ENCODE results near the gene NMU. TPM values are rescaled to one million over a fixed set of nuclear protein-coding genes. Genes with fewer than 3 reads are reported as not detected.
A peak's percentile ranks its signal among the peaks of the same experiment; 100 is the strongest.

Gene NMU
- total and polyA plus RNA-seq, 9 of the 15 experiments (the other 6 are each of a cell fraction or from before 2014, with no cell fraction given), result 73.8 to 846 (median 599) TPM

DNA sequence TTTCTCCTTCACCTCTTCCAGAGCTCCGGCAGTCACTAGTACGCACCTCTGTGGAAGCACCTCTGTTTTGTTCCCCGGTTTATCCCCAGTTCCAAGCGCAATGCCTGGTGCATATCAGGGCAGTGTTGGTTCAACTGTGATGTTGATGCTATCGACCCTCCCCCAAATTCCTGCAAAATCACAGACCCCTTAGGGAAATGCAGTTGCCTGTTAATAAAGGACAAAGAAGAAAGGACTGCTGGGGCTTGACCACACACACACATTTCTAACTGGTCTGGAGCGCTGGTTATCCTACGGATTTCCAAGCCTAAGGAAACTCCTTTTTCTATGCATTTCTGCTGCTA is 530 bp upstream of the NMU start:
- FAIRE-seq (no peak), ATAC-seq (peak; percentile 7), DNase-seq (ENCODE audit: extremely low read depth in 1 of 4, low spot score in 3 of 4) (peak in 1 of 4 experiments; percentile 52)
- Histone ChIP-seq H3K9me1 (ENCODE audit: control insufficient read depth, insufficient read depth, low read length) (no peaks in the 10 kb centered on the region), H2AFZ (ENCODE audit: low read depth, low read length) (peak overlapping the region; percentile 83), H3K9ac (ENCODE audit: insufficient read depth in 1 of 2, low read depth in 2 of 2, low read length in 2 of 2) (peak overlapping the region; percentile 79 to 96), H3K4me1 (replicated peaks in 1 of 2; ENCODE audit: control insufficient read depth in 2 of 2, insufficient read depth in 2 of 2, low read length in 2 of 2) (peaks cover 12 to 20% of the 10 kb centered on the region in 2 experiments), H3K27ac (ENCODE audit: extremely low read depth, low read depth, low read length) (peak overlapping the region; percentile 96), H3K36me3 (ENCODE audit: control insufficient read depth, insufficient read depth, low read length) (peaks cover 22% of the 10 kb centered on the region; the same call in 2 of the 3 replicates), H4K20me1 (replicated peaks; ENCODE audit: control insufficient read depth, insufficient read depth, low read length) (no peaks in the 10 kb centered on the region), H3K27me3 (ENCODE audit: control insufficient read depth in 2 of 2, insufficient read depth in 2 of 2, low read length in 2 of 2) (no peaks in the 10 kb centered on the region), H3K4me3 (peak overlapping the region; percentile 90), H3K4me2 (ENCODE audit: insufficient read depth, low read length) (peak overlapping the region; percentile 94), H3K9me3 (replicated peaks; ENCODE audit: control insufficient read depth, insufficient read depth, low read depth, low read length) (no peaks in the 10 kb centered on the region), H3K79me2 (ENCODE audit: control insufficient read depth, insufficient read depth, low read length) (peaks cover 55% of the 10 kb centered on the region)
- 10% methylated on average over 7 of the region's 7 CpGs for WGBS (ENCODE audit: insufficient coverage, low coverage, missing lambda C conversion rate)
- intact Hi-C loops (cut with micrococcal nuclease), result loop anchor here (5.0 to 10.0 kb wide), 3 partner anchors 89 to 292 kb away; partner anchors contain the start of genes CLOCK and SRD5A3
- no TSS peak for BruUV-seq (replicated peaks)
- POLR2A ChIA-PET, result interaction anchor here (0.7 to 1.7 kb wide), 4 partner anchors 20 to 198 kb away, joined by 3 to 4 read pairs (median 4); no protein-coding TSS in a partner anchor
- in situ Hi-C loops (cut with MboI), result no loop called here
- CTCF ChIA-PET (ENCODE audit: low intra/inter-chr PET ratio), result interaction anchor here (0.7 kb wide), 1 partner anchor 22 kb away, joined by 4 read pairs; no protein-coding TSS in a partner anchor
- TF ChIP-seq NFYB (IDR thresholded peaks at IDR 0.05; ENCODE audit: extremely low read depth, insufficient read length) (no peak), CUX1 (CRISPR knock-in tag; IDR thresholded peaks at IDR 0.05) (no peak), ESRRA (IDR thresholded peaks at IDR 0.05; ENCODE audit: borderline replicate concordance, low read depth) (no peak), L3MBTL2 (IDR thresholded peaks at IDR 0.05) (0 out of 2 replicates have a peak, but pooled peaks have one; percentile 2), CHD7 (IDR thresholded peaks at IDR 0.05; ENCODE audit: low read depth, low read length) (no peak)

Measured in K562 (cell line).